Measurements from ENCODE around the gene MLLT6.
A peak's percentile ranks its signal among the peaks of the same experiment; 100 is the strongest.
"Not testable (repeated sequence)": the region's sequence is repeated elsewhere in the genome, so short reads cannot be mapped to it uniquely, and the experiment has no call there.

Gene MLLT6

DNA sequence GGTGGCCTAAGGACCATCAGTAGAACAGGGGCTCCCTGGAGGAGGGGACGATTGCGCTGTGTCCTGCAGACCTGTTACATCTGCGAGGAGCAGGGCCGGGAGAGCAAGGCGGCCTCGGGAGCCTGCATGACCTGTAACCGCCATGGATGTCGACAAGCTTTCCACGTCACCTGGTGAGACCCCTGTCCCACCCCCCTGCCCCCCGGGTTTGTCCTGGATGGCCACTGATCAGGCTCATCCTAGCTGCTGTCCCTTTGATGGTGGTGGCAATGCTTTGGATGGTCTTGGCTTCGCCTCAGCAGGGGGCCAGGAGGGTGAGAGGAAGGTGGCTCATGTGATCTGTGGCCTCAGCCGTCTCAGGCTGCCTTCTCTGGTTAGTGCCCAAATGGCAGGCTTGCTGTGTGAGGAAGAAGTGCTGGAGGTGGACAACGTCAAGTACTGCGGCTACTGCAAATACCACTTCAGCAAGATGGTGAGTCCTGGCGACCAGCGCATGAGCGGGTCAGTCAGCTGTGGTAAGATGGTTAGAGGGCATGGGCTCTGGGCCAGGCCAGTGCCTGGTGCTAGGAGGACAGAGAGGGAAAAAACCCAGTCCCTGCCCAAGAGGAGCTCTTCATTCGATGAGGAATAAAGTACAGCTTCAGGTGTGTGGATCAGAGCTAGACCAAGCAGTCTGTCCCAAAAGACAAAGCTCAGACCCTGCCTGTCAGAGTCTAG, 4.2 kb downstream of the MLLT6 start:
- no peak for DNase-seq

DNA sequence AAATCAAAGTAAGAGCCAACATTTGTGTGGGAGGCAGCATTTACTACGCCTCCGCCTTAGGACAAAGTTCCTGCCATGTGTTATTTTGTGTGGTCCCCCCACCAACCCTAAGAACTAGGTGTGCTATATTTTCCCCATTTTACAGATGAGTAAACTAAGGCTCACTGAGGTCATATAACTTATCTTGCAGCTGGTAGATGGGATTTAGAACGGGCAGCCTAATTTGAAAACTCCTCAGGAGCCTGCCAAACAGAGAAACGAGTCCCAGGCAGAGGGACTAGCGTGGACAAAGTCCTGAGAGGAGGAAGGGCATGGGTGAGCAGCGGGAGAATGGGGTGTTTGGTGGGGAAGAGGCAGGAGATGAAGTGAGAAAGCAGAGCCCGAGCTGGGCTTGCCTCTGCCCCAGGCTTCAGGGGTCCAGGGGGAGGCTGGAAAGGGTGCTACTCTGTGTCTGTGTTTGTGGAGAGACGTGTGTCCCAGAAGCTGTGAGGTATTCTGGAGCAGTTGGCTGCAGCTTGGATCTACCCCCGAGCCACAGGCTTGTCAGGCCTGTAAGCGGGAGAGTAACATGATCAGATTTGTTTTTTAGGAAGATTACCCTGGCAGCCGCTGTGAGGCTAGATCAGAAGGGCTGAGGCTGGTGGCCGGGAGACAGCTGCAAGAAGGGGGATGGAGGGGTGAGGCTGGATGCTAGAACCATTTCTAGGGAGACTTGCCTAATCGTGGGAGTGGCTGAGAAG, 5.0 kb downstream of the MLLT6 start:
- no peak for DNase-seq

DNA sequence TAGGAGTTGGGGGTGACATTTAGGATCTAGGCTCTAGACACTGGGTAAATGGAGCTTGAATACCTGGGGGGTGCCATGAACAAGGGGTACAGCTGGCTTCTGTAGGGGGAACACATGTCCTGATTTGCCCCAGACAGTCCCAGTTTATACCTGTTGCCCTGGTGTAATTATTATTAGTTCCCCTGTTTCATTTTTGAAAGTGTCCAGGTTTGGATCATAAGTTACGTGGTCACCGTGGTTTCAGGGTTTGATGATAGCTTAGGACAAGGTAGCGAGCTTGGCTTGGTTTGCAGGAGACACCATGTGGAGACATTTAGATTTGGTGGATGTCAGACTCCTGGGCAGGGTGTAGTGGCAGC, 5.5 kb downstream of the MLLT6 start:
- DNase-seq, result no peak

DNA sequence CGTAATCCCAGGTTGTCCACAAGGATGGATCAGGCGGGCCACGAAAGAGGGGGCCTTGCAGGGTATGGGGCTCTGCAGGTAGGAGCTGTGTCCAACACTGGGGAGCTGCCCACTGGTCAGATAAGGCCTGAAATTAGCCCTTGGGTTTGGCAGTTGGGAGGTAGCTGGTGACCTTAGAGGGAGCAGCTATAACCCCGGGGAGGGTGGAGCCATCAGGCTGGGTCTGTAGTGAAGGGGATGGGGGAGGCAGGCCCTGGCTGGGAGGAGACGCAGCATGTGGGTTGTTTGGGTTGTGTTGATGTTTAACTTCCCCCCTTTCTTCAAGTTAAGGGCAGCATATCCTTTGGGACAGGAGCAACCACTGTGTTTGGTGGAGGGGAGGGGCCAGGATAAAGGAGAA, 5.9 kb downstream of the MLLT6 start:
- DNase-seq, result no peak

DNA sequence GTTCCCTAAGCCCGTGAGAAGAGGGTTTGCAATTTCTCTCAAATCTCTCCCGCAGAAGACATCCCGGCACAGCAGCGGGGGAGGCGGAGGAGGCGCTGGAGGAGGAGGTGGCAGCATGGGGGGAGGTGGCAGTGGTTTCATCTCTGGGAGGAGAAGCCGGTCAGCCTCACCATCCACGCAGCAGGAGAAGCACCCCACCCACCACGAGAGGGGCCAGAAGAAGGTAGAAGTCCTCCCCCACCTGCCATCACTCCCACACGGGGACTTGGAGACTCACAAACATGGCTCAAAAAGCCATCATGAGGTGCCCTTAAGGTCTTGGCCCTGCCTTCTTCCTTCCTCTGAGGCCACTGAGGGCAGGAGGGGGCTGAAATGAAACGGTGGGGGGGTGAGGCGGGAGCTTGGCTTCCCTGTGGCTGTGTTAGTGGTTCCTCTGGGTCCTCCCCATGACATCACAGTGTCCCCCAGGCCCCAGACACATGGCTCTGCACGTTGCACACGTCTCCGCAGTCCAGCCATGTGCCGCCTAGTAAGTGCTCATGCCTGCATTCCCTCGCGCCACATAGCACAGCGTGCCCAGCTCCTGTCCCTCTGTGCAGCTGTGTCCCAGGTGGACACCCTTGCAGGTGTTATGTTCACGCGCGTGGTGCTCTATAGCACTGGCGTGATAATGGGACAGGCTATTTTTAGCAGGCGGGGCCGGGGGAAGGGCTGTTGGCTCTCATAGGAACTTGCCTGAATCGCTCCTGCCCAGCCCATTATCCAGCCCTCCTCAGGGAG, 6.9 kb downstream of the MLLT6 start:
- DNase-seq, result no peak

DNA sequence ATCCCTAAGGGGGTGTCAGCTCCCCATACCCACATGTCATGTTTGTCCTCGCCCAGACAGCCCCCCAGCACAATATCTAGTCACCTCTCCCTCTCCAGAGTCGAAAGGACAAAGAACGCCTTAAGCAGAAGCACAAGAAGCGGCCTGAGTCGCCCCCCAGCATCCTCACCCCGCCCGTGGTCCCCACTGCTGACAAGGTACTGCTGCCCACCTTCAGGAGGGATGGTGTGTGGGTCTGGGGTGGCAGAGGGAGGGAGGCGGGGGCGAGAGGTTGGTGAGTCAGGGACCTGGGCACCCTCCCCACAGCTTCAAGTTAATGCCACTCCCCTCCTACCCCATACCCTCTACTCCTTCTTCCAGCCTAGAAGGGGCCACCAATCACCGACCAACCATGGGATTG, 7.5 kb downstream of the MLLT6 start:
- no peak for DNase-seq

DNA sequence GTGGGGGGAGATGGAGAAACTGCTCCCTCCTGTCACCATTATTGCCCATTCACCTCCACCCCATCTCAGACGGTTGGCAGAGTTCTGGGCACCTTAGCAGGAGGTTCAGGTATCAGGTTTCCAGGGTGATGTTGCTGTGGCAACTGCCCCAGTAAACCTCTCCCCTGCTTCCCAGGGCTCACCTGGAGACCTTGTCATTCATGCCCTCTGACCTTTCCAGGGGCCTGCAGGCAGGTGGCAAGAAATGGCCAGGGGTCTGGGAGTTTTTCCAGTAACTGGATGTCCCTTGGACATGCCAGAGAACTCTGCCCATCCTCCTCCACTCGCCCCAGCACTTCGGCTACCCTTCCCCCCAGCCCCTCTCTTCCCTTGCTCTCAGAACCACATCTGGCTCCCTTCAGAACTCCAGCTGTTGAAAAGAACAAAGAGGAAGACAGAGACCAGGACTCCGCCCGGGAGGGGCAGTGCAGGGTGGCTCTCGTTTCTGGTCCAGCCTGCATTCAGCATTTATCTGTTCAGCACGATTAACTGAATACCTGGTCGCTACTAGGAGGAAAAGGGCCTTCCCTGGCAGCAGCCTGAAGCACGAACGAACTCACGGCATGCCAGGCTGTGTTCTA, 8.5 kb downstream of the MLLT6 start:
- DNase-seq, result no peak

DNA sequence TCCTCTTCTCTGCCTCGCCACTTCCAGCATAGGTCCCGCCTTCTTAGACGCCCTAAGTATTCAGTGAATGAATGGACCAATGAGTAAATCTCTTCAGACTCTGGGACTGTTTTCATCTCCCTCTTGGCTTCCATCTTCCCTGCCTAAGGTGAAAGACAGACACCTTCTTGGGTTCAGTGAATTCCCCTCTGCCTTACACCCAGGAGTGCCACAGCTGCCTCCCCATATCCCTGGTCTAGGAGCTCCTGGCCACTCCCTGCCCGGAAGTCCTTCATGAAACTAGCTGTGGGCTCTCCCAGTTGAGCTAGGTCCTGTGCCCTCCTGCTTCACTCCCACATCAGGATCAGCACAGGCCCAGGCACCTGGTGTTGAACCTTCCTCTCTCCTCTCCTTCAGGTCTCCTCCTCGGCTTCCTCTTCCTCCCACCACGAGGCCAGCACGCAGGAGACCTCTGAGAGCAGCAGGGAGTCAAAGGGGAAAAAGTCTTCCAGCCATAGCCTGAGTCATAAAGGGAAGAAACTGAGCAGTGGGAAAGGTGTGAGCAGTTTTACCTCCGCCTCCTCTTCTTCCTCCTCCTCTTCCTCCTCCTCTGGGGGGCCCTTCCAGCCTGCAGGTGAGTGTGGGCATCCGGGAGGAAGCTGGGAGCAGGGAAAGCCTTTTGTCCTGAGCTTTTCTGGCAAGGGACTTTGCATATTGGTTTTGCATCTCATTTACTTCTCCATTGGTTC, 10.3 kb downstream of the MLLT6 start:
- peak; percentile 50 for DNase-seq

DNA sequence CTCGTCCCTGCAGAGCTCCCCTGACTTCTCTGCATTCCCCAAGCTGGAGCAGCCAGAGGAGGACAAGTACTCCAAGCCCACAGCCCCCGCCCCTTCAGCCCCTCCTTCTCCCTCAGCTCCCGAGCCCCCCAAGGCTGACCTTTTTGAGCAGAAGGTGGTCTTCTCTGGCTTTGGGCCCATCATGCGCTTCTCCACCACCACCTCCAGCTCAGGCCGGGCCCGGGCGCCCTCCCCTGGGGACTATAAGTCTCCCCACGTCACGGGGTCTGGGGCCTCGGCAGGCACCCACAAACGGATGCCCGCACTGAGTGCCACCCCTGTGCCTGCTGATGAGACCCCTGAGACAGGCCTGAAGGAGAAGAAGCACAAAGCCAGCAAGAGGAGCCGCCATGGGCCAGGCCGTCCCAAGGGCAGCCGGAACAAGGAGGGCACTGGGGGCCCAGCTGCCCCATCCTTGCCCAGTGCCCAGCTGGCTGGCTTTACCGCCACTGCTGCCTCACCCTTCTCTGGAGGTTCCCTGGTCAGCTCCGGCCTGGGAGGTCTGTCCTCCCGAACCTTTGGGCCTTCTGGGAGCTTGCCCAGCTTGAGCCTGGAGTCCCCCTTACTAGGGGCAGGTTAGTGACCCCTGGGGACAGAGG, 11.4 kb downstream of the MLLT6 start:
- no peak for DNase-seq

DNA sequence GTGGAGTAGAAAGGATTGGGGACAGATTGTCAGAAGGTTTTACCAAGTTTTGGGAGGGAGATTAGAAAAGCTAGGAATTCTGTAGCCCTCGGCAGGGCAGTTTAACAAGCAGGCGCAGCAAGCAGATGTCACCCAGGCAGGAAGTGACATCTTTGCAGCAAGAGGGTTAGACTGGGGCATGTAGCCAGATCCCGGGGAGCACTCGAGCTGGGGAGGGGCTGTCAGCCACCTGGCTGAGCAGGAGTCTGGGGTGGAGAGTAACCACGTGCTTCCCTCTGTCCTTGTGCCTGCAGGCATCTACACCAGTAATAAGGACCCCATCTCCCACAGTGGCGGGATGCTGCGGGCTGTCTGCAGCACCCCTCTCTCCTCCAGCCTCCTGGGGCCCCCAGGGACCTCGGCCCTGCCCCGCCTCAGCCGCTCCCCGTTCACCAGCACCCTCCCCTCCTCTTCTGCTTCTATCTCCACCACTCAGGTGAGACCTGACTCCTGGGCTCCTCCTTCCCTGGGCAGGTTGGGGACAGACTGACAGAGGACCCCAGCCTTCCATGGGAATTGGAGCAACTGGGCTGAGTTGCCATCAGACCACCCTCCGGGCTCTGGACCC, 12.2 kb downstream of the MLLT6 start:
- DNase-seq, result no peak

DNA sequence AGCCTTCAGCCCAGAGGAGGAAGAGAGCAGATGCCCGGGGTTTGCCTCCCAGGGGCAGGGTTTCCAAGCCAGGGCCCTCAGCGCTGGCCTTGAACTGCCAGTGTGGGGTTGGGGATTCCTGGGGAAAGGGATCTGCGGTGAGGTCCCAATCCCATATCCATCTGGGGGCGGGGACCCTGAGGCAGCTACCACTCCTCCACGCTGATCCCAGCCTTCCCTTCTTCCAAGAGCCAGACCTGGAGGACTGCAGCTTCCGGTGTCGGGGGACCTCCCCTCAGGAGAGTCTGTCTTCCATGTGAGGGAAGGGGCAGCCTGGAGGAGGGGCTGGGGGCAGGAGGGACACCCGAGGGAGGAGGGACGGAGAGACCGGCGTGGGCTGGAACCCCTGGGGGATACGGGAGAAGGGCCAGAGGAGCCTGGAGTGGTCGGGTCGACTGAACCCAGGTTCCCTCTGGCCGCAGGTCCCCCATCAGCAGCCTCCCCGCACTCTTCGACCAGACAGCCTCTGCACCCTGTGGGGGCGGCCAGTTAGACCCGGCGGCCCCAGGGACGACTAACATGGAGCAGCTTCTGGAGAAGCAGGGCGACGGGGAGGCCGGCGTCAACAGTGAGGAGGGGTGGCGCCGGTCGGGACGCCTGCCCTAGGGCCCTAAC, 14.3 kb downstream of the MLLT6 start:
- DNase-seq, result no peak

DNA sequence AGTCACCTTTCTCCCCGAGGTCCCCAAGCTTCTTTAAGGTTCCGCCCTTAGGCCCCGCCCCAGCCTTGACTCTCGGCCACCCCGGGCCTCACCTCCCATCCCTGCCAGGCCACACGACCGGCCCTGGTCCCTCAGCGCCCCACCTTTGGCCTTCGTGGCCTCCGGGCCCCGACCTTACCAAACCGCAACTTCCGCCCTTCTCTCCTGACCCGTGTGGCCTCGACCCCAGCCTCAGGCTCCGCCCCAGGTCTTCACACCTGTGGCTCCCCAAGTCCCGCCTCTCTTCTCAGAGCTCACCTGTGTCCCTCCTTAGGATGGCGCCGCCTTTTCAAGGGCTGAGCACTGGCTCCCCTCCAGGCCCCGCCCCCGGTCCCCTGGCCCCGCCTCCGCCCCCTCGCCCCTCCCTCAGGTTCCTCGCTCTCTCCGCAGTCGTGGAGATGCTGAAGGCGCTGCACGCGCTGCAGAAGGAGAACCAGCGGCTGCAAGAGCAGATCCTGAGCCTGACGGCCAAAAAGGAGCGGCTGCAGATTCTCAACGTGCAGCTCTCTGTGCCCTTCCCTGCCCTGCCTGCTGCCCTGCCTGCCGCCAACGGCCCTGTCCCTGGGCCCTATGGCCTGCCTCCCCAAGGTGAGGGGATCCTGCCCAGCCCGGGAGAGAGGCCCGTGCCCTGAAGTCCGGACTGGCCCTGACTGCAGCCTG, 15.0 kb downstream of the MLLT6 start:
- DNase-seq, result no peak

DNA sequence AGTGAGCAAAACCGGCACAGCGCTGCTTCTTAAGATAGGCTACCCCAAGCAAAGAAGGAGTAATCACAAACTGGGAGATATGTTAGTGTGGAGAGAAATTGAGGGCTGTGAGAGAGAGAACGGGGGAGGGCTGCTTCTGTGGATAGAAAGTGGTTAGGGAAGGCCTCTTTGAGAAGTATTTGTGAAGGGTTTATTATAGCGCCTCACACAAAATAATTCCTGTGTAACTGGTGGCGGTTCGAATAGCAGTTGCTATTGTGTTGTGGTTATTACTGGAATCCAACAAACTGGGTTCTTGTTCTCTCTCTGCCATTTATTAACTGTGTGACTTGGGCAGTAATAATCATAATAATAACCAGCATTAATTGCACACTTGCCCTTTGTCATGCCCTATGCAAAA, 15.9 kb downstream of the MLLT6 start:
- no peak for DNase-seq

DNA sequence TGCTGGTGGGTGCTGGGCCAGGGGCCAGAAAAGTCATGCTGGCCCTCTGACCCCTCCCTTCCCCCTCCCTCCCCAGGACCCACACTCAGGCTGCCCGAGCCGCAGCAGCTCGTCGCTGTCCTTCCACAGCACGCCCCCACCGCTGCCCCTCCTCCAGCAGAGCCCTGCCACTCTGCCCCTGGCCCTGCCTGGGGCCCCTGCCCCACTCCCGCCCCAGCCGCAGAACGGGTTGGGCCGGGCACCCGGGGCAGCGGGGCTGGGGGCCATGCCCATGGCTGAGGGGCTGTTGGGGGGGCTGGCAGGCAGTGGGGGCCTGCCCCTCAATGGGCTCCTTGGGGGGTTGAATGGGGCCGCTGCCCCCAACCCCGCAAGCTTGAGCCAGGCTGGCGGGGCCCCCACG, 16.7 kb downstream of the MLLT6 start:
- no peak for DNase-seq

DNA sequence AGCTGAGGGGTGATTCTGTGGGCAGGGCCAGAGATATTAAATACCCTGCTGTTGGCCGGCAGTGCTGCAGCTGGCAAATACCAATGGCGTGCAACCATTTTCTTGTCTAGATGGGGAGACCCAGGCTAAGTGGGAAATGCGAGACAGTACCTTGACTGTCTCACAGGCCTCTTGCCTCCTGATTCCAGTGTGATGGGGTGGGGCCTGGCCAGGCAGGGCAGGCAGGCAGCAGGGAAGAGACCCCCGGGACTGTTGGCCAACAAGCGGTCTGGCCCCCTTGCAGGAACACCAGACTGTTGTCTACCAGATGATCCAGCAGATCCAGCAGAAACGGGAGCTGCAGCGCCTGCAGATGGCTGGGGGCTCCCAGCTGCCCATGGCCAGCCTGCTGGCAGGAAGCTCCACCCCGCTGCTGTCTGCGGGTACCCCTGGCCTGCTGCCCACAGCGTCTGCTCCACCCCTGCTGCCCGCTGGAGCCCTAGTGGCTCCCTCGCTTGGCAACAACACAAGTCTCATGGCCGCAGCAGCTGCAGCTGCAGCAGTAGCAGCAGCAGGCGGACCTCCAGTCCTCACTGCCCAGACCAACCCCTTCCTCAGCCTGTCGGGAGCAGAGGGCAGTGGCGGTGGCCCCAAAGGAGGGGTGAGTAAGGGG, 19.4 kb downstream of the MLLT6 start:
- no peak for DNase-seq

DNA sequence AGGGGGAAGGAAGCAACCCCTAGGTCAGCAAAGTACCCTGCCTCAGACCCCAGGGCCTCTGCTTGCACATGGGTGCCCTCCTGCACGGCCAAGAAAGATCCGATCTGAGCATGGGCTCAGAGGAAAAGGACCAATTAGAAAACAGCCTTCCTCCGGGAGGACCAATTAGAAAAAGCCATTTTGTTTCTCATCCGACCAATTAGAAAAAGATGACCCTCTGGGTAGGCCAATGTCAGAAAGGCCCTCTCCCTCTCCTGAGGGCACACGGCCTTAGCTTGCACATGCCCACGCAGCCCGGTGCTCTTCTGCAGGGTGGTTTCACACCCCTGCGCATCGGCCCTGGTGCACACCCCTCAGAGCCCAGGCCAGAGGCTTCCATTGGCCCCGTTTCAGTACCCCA, 20.0 kb downstream of the MLLT6 start:
- DNase-seq, result no peak

DNA sequence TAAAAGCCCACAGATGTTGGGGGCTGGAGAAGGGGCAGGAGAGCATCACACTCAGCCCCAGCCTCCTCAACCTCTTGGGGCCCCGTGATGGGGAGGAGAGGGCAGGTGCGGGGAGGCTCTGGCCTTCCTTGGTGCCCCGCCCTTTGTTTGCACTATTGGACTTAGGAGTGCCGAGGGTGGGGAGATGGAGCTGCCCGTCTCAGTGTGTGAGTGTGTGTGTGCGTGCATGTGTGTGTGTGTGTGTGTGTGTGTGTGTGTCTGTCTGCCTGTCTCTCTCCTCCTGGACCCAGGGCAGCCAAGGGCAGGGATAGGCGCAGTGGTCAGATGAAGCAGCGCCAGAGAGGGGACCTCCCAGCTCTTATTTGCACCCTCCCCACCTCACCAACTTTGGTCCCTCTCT, 21.1 kb downstream of the MLLT6 start:
- not testable (repeated sequence) for DNase-seq

DNA sequence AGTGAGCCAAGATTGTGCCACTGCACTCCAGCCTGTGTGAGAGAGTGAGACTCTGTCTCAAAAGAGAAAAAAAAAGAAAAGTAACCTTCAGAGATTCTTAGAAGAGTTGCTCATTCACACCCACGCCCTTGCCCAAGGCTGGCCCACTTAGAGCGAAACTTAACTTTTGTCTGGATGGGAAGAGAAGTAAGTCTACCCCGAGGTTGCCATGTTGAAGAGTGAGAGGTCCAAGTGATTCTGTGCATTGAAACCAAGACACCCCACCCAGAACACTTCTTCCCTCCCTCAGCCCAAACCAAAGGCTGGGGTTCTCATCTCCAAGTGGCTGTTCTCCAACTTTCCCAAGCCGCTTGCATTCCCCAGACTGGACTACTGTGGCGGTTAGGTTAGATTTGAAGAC, 22.7 kb downstream of the MLLT6 start:
- DNase-seq, result peak; percentile 89

DNA sequence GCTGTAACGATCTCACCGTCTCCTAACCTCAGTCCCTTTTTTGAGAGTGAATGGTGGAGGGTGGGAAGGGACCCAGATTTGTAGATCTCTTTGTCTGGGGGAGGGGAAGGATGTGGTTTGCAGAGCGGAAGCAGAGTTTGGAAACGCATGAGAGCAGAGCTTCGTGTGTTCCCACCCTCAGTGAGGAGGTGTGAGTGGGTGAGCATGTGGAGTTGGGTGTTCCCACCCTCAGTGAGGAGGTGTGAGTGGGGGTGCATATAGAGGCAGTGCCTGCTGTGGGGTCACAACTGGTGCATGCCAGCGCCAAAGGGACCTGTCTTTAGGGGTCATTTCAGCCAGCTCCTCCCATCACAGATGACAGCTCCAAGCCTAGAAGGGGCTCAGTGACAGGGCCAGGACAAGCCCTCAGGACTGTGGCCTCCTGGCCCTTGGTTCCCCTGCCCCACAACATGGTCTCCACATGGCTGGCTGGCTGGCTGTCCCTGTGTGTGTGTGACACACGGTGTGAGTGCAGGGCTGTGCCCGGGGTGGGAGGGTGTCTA, 23.3 kb downstream of the MLLT6 start:
- peak; percentile 61 for DNase-seq

DNA sequence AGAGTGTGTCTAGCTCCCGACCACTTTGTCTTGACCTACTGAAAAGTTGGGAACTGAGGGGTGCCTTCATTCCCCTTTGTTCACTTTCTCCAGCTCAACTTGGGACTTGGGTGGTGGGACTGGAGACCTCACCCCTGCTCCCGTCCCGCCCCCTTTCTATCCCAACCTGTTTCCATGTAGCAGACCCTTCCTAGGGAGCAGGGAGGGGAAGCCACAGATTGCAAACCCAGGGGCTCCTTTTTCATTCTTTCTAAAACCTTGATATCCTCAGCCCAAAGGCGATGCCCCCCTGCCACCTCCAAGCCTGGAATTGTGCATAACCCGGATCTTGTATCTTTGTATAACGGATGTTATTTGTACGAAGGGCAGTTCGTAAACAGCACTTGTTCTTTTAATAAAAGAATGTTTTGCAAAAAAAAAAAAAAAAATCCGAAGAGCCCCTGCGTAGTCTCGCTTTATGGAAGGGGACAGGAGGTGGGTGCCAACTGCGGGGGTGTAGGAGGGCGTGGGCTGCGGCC, 24.4 kb downstream of the MLLT6 start:
- no peak for DNase-seq

Data from stimulated activated CD4-positive, alpha-beta T cell treated with anti-CD3 and anti-CD28 coated beads, Interleukin-15, amount 100 ng/mL, for 24 hours (primary cell).